ENCODE data around the gene GTF2H1.
"Not testable (repeated sequence)": the region's sequence is repeated elsewhere in the genome, so short reads cannot be mapped to it uniquely, and the experiment has no call there.

The GTF2H1 gene

GRCh38 chr11:18310800-18311340 lies 11.5 kb upstream of the GTF2H1 start:
- Mint-ChIP-seq H3K27me3 (no peaks in the 10 kb centered on the region), H3K4me1 (ENCODE audit: low read depth) (peaks cover 51% of the 10 kb centered on the region), H3K4me3 (no peak overlapping the region), H3K27ac (peak overlapping the region; percentile 55), H3K36me3 (ENCODE audit: low read depth) (peaks cover 85% of the 10 kb centered on the region), H3K9me3 (no peaks in the 10 kb centered on the region)
- intact Hi-C loops (cut with micrococcal nuclease), result no loop called here

- peak overlapping the region; percentile 55 for H3K27ac Mint-ChIP-seq
- no peaks in the 10 kb centered on the region for H3K27me3 Mint-ChIP-seq
- H3K9me3 Mint-ChIP-seq, result no peaks in the 10 kb centered on the region
- H3K4me1 Mint-ChIP-seq (ENCODE audit: low read depth), result peaks cover 50% of the 10 kb centered on the region
- no peak overlapping the region for H3K4me3 Mint-ChIP-seq
- intact Hi-C loops (cut with micrococcal nuclease), result no loop called here
- H3K36me3 Mint-ChIP-seq (ENCODE audit: low read depth), result peaks cover 85% of the 10 kb centered on the region
Measured at GRCh38 chr11:18312012-18312411, 10.4 kb upstream of the GTF2H1 start.

DNA sequence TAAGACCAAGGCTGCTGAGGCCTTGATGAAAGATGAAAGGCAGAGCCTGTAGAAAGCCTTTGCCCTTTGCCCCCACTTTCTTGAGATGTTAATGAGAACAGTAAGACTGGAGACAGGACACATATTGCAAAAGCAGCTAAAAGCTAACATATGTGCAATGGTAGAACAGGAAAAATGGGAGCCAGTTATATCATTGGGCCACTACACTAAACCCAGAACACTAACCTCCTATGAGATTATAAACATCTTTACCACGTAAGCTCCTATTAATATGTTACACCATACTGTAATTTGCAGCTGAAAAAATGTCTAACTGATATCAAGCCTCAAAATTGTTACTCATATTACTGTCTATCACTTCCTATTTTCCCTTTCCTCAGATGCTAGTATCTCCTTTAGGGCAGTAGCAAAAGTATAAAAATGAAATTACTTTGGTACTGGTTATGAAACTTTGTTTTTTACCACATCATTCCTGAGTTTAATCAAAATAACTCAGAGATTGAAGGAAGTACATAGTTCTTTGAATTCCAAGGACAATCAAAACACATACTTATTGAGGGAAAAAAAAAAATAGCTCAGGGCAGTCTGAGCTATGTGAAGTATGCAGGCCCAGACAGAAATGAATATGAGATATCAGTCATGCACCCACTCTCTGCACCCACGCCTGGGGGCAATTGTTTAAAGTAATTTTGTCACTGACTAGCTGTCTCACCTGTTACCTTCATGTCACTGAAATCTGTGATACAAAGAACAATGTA lies 9.5 kb upstream of the GTF2H1 start:
- Mint-ChIP-seq H3K9me3 (no peaks in the 10 kb centered on the region), H3K4me1 (ENCODE audit: low read depth) (peaks cover 55% of the 10 kb centered on the region), H3K27ac (peak overlapping the region; percentile 82), H3K27me3 (no peaks in the 10 kb centered on the region), H3K36me3 (ENCODE audit: low read depth) (peaks cover 85% of the 10 kb centered on the region), H3K4me3 (peak overlapping the region; percentile 26)
- intact Hi-C loops (cut with micrococcal nuclease), result loop anchor here (1.0 kb wide), 1 partner anchor 8 kb away; no protein-coding TSS in a partner anchor

GRCh38 chr11:18313965-18314763 lies 8.2 kb upstream of the GTF2H1 start:
- Mint-ChIP-seq H3K4me1 (ENCODE audit: low read depth) (peaks cover 66% of the 10 kb centered on the region), H3K4me3 (peak overlapping the region; percentile 41), H3K27me3 (no peaks in the 10 kb centered on the region), H3K9me3 (no peaks in the 10 kb centered on the region), H3K27ac (peak overlapping the region; percentile 82), H3K36me3 (ENCODE audit: low read depth) (peaks cover 85% of the 10 kb centered on the region)
- intact Hi-C loops (cut with micrococcal nuclease), result loop anchor here (1.0 kb wide), 1 partner anchor 7 kb away; no protein-coding TSS in a partner anchor

DNA sequence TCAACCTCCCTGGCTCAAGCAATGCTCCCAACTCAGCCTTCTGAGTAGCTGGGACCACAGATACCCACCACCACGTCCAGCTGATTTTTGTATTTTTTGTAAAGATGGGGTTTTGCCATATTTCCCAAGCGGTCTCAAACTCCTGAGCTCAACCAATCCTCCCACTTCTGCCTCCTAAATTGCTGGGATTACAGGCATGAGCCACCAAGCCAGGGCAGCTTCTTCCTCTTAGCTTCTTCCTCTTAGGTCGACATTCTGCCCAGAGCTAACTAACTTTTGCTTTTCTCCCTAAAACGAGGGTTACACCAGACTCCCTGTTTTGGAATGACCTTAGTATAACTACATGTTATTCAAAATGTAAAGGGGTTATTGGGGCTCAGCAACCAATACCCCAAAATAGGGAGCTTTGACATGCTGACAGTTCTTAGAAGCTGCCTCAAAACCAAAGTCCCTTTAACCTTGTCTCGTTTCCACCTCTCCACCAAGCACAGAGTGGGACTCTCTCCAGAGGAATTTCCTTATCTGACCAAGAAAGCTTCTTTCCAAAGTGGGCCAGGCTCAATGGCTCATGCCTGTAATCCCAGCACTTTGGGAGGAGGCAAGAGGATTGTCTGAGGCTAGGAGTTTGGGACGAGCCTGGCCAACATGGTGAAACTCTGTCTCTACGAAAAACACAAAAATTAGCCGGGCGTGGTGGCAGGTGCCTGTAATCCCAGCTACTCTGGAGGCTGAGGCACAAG lies 7.4 kb upstream of the GTF2H1 start:
- peak overlapping the region; percentile 64 for H3K4me3 Mint-ChIP-seq
- peaks cover 74% of the 10 kb centered on the region for H3K4me1 Mint-ChIP-seq (ENCODE audit: low read depth)
- intact Hi-C loops (cut with micrococcal nuclease), result no loop called here
- H3K36me3 Mint-ChIP-seq (ENCODE audit: low read depth), result peaks cover 85% of the 10 kb centered on the region
- peak overlapping the region; percentile 82 for H3K27ac Mint-ChIP-seq
- no peaks in the 10 kb centered on the region for H3K9me3 Mint-ChIP-seq
- no peaks in the 10 kb centered on the region for H3K27me3 Mint-ChIP-seq

GRCh38 chr11:18315893-18316292 lies 6.5 kb upstream of the GTF2H1 start:
- H3K27me3 Mint-ChIP-seq, result no peaks in the 10 kb centered on the region
- peaks cover 84% of the 10 kb centered on the region for H3K36me3 Mint-ChIP-seq (ENCODE audit: low read depth)
- H3K27ac Mint-ChIP-seq, result peak overlapping the region; percentile 82
- intact Hi-C loops (cut with micrococcal nuclease), result no loop called here
- no peak overlapping the region for H3K4me3 Mint-ChIP-seq
- H3K4me1 Mint-ChIP-seq (ENCODE audit: low read depth), result peaks cover 78% of the 10 kb centered on the region
- H3K9me3 Mint-ChIP-seq, result no peaks in the 10 kb centered on the region

DNA sequence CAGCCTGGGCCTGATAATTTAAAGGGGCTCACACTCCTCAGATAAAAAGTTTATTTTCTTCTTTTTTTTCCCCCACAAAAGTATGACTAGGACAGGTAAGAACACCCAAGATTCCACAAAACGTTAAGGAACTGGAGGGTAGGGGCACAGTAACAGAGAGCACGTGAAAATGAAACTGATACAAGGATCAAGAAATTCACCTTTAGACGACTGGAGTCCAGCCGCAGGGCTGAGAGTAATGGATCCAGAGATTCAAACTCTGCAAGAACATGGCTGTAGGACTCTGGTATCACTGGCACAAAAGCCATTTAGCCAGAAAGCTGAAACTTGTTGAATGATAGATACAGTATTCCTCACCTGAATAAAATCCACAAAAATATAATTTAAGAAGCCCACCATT lies 4.8 kb upstream of the GTF2H1 start:
- peaks cover 69% of the 10 kb centered on the region for H3K4me1 Mint-ChIP-seq (ENCODE audit: low read depth)

GRCh38 chr11:18319914-18320313 lies 2.5 kb upstream of the GTF2H1 start:
- intact Hi-C loops (cut with micrococcal nuclease), result loop anchor here (5.0 kb wide), 3 partner anchors 38 to 312 kb away; partner anchors contain the start of gene SPTY2D1
- Mint-ChIP-seq H3K27ac (peak overlapping the region; percentile 98), H3K36me3 (ENCODE audit: low read depth) (peaks cover 89% of the 10 kb centered on the region), H3K9me3 (no peaks in the 10 kb centered on the region), H3K27me3 (no peaks in the 10 kb centered on the region), H3K4me1 (ENCODE audit: low read depth) (peaks cover 70% of the 10 kb centered on the region), H3K4me3 (peak overlapping the region; percentile 92)

More for the DNA sequence above, 4.8 kb upstream of the GTF2H1 start:
- no peaks in the 10 kb centered on the region for H3K9me3 Mint-ChIP-seq
- H3K36me3 Mint-ChIP-seq (ENCODE audit: low read depth), result peaks cover 84% of the 10 kb centered on the region
- no peaks in the 10 kb centered on the region for H3K27me3 Mint-ChIP-seq
- intact Hi-C loops (cut with micrococcal nuclease), result no loop called here
- no peak overlapping the region for H3K27ac Mint-ChIP-seq
- H3K4me3 Mint-ChIP-seq, result no peak overlapping the region

DNA sequence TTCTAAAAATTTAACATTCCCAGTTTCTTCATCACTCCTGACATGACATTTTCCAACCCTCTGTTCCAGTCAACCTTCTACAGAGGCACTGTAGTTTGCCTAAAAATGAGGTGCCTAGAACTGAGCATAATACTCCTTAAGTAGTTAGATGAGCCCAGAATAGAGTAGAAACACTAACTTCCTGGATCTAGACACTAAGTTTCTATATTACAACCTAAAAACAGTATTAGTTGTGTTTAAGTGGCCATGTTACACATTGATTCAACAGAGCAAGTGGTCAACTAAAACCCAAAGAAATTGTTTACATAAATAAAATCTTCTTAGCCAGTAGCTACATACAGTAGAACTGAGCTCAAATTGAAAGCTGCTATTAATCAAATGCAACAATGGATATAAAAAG lies 1.8 kb upstream of the GTF2H1 start:
- H3K4me1 Mint-ChIP-seq (ENCODE audit: low read depth), result peaks cover 70% of the 10 kb centered on the region

GRCh38 chr11:18321578-18321968 lies 794 bp upstream of the GTF2H1 start:
- Mint-ChIP-seq H3K27ac (peak overlapping the region; percentile 98), H3K27me3 (no peaks in the 10 kb centered on the region), H3K9me3 (no peaks in the 10 kb centered on the region), H3K4me3 (peak overlapping the region; percentile 92), H3K36me3 (ENCODE audit: low read depth) (peaks cover 90% of the 10 kb centered on the region), H3K4me1 (ENCODE audit: low read depth) (peaks cover 68% of the 10 kb centered on the region)
- intact Hi-C loops (cut with micrococcal nuclease), result loop anchor here (1.0 to 5.0 kb wide), 4 partner anchors 8 to 311 kb away; partner anchors contain the start of gene SPTY2D1

More for the DNA sequence above, 1.8 kb upstream of the GTF2H1 start:
- intact Hi-C loops (cut with micrococcal nuclease), result loop anchor here (1.0 to 5.0 kb wide), 4 partner anchors 7 to 312 kb away; partner anchors contain the start of gene SPTY2D1
- no peaks in the 10 kb centered on the region for H3K27me3 Mint-ChIP-seq
- H3K27ac Mint-ChIP-seq, result peak overlapping the region; percentile 98
- peak overlapping the region; percentile 92 for H3K4me3 Mint-ChIP-seq
- H3K9me3 Mint-ChIP-seq, result no peaks in the 10 kb centered on the region
- H3K36me3 Mint-ChIP-seq (ENCODE audit: low read depth), result peaks cover 92% of the 10 kb centered on the region

- H3K9me3 Mint-ChIP-seq, result no peaks in the 10 kb centered on the region
- no peaks in the 10 kb centered on the region for H3K27me3 Mint-ChIP-seq
- H3K4me3 Mint-ChIP-seq, result peak overlapping the region; percentile 92
- H3K36me3 Mint-ChIP-seq (ENCODE audit: low read depth), result peaks cover 88% of the 10 kb centered on the region
- H3K27ac Mint-ChIP-seq, result peak overlapping the region; percentile 98
- intact Hi-C loops (cut with micrococcal nuclease), result loop anchor here (2.0 to 5.0 kb wide), 4 partner anchors 41 to 309 kb away; partner anchors contain the start of genes LDHA and SPTY2D1
- peaks cover 65% of the 10 kb centered on the region for H3K4me1 Mint-ChIP-seq (ENCODE audit: low read depth)
Measured at GRCh38 chr11:18322818-18323570, 627 bp downstream of the GTF2H1 start.

DNA sequence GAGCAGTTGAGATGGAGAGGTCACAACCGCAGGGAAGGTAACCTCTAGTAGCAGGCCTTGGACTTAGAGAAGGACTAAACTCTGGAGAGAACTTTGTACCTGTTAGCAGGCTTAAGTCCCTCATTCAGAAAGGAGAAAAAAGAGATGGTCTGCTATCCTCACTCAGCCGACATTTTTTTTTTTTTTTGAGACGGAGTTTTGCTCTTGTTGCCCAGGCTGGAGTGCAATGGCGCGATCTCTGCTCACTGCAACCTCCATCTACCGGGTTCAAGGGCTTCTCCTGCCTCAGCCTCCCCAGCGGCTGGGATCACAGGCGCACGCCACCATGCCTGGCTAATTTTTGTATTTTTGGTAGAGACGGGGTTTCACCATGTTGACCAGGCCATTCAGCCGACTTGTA lies 1.5 kb downstream of the GTF2H1 start:
- H3K4me3 Mint-ChIP-seq, result peak overlapping the region; percentile 92
- H3K36me3 Mint-ChIP-seq (ENCODE audit: low read depth), result peaks cover 88% of the 10 kb centered on the region
- H3K4me1 Mint-ChIP-seq (ENCODE audit: low read depth), result peaks cover 56% of the 10 kb centered on the region
- intact Hi-C loops (cut with micrococcal nuclease), result loop anchor here (2.0 to 5.0 kb wide), 4 partner anchors 42 to 308 kb away; partner anchors contain the start of genes LDHA and SPTY2D1
- not testable (repeated sequence) for H3K9me3 Mint-ChIP-seq, H3K27me3 Mint-ChIP-seq
- H3K27ac Mint-ChIP-seq, result peak overlapping the region; percentile 98

Data from dendritic cell treated with granulocyte-macrophage colony-stimulating factor and Interleukin-4, amounts not matched to agents 40 ng/mL and 50 ng/mL, for 4 days (primary cell).